ENCODE results near the gene FBXO15. TPM values are rescaled to one million over a fixed set of nuclear protein-coding genes. Genes with fewer than 3 reads are reported as not detected.

FBXO15 gene
- total RNA-seq, 2 experiments from 2014 or later, result 3.0 to 3.8 TPM

- H3K36me3 Mint-ChIP-seq, result no peaks in the 10 kb centered on the region
- peaks cover 35% of the 10 kb centered on the region for H3K4me1 Mint-ChIP-seq
- no peak overlapping the region for H3K4me3 Mint-ChIP-seq
- H3K27me3 Mint-ChIP-seq, result peaks cover 3% of the 10 kb centered on the region
- DNase-seq, result no peak
- H3K9me3 Mint-ChIP-seq, result no peaks in the 10 kb centered on the region
- no peak overlapping the region for H3K27ac Mint-ChIP-seq
Measured at GRCh38 chr18:74068296-74068695, 79.3 kb downstream of the FBXO15 start.

DNA sequence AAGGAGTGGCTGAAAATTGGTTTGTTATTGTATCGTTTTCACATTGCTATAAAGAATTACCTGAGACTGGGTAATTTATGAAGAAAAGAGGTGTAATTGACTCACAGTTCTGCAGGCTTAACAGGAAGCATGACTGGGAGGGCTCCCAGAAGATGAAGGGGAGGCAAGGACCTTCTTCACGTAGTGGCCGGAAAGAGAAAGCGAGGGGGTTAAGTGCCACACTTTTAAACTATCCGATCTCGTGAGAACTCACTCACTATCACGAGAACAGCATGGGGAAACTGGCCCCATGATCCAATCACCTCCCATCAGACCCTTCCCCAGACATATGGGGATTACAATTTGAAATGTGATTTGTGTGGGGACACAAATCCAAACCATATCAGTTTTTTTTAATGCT lies 81.6 kb downstream of the FBXO15 start:
- Mint-ChIP-seq H3K36me3 (no peaks in the 10 kb centered on the region), H3K27ac (peak overlapping the region; percentile 81), H3K27me3 (peaks cover 3% of the 10 kb centered on the region), H3K9me3 (no peaks in the 10 kb centered on the region), H3K4me3 (peak overlapping the region; percentile 81), H3K4me1 (peaks cover 45% of the 10 kb centered on the region)
- peak; percentile 25 for DNase-seq

DNA sequence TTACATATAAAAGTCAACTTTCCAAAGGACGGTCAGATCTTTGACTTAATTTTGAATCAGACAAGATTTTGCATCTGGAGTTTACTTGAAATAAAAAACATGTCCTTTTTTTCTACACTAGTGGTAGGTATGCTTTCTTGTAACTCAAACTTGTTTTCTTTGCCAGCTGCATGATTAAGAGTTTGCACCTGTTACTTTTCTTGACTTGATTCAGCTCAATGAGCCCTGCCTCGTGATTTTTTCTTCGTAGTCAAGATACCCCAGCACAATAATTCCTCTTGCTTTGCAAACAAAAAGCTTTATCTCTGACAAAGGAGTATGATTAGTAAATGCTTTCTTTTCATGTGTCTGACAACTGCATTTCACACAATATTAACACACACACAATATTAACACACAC lies 82.3 kb downstream of the FBXO15 start:
- no peaks in the 10 kb centered on the region for H3K36me3 Mint-ChIP-seq
- DNase-seq, result no peak
- no peaks in the 10 kb centered on the region for H3K9me3 Mint-ChIP-seq
- H3K27me3 Mint-ChIP-seq, result peaks cover 3% of the 10 kb centered on the region
- peak overlapping the region; percentile 81 for H3K27ac Mint-ChIP-seq
- peaks cover 45% of the 10 kb centered on the region for H3K4me1 Mint-ChIP-seq
- H3K4me3 Mint-ChIP-seq, result peak overlapping the region; percentile 81

GRCh38 chr18:74064510-74064909 lies 83.1 kb downstream of the FBXO15 start:
- Mint-ChIP-seq H3K36me3 (no peaks in the 10 kb centered on the region), H3K9me3 (no peaks in the 10 kb centered on the region), H3K27me3 (peaks cover 3% of the 10 kb centered on the region), H3K4me3 (peak overlapping the region; percentile 81), H3K4me1 (peaks cover 45% of the 10 kb centered on the region), H3K27ac (peak overlapping the region; percentile 81)
- DNase-seq, result peak; percentile 67

DNA sequence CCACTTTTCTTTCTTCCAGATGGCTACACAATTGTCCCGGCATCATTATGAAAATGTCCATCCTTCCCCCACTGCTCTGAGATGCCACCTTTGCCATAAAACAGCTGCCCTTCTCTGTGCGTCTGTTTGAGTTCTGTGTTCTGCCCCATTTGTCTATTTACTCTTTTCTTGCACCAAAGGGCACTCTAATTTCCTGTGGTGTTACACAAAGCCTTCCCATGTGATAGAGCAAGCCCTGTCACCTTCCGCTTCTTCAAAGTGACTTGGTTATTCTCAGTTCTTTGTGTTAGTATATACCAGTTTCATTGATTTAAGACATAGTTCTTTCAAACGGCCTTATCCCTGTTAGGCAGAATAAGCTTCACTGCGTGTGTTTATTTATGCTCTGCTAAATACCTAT lies 84.1 kb downstream of the FBXO15 start:
- no peak for DNase-seq
- H3K4me3 Mint-ChIP-seq, result peak overlapping the region; percentile 81
- no peaks in the 10 kb centered on the region for H3K9me3 Mint-ChIP-seq
- H3K36me3 Mint-ChIP-seq, result no peaks in the 10 kb centered on the region
- peaks cover 45% of the 10 kb centered on the region for H3K4me1 Mint-ChIP-seq
- H3K27ac Mint-ChIP-seq, result peak overlapping the region; percentile 81
- no peaks in the 10 kb centered on the region for H3K27me3 Mint-ChIP-seq

DNA sequence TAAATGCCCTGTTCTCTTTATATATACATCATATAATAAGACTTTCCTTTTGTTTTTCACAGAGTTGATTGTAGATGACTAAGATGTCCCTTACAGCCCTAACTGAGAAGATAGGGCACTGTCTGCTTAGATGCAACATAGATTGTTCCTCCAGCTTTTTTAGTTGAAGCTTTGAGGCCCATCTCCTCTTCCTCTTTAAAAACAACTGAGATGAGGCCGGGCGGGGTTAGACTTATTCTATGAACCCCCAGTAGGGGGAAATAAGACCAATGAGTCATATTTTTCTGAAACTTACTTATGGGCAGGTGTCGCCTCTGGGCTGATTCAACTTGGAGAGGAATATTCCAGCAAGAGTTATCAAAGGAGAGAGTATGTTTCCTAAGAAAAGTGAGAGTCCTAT lies 84.6 kb downstream of the FBXO15 start:
- peak; percentile 43 for DNase-seq
- peak overlapping the region; percentile 81 for H3K4me3 Mint-ChIP-seq
- H3K27ac Mint-ChIP-seq, result peak overlapping the region; percentile 81
- H3K4me1 Mint-ChIP-seq, result peaks cover 45% of the 10 kb centered on the region
- H3K36me3 Mint-ChIP-seq, result no peaks in the 10 kb centered on the region
- H3K9me3 Mint-ChIP-seq, result peaks cover under 1% of the 10 kb centered on the region
- no peaks in the 10 kb centered on the region for H3K27me3 Mint-ChIP-seq

DNA sequence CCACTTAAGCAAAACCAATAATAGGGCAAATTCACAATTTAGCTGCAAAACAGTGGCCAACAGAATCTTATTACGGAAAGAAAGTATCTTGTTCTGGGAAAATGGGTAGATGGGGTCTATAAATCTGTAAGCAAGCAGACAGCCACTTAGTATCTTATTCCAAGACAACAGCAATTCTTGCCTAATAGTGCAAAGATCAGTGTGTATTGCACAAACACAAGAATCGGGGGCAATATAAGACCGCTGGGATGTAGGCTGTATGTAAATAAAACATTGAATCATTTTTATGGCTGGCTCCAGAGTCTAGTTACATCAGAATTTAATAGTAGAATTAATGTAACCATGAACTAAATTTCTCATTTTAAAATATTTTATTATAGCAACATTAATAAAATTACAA lies 85.6 kb downstream of the FBXO15 start:
- H3K4me3 Mint-ChIP-seq, result no peak overlapping the region
- H3K4me1 Mint-ChIP-seq, result peaks cover 45% of the 10 kb centered on the region
- no peak overlapping the region for H3K27ac Mint-ChIP-seq
- DNase-seq, result no peak
- peaks cover 4% of the 10 kb centered on the region for H3K36me3 Mint-ChIP-seq
- peaks cover 1% of the 10 kb centered on the region for H3K9me3 Mint-ChIP-seq
- no peaks in the 10 kb centered on the region for H3K27me3 Mint-ChIP-seq

DNA sequence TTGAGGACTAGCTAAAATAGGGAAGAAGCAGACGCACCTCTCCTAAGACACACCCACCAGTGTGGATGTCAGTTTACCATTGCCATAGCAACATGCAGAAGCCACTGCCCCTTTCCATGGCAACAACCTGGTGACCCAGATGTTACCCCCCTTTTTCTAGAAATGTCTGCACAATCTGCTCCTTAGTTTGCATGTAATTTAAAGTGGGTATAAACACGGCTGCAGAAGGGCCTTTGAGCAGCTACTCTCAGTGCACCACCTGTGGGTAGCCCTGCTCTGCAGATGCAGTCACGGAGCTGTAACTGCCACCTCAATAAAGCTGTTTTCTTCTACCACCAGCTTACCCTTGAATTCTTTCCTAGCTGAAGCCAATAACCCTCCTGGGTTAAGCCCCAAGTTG lies 87.1 kb downstream of the FBXO15 start:
- DNase-seq, result no peak
- H3K27ac Mint-ChIP-seq, result no peak overlapping the region
- peaks cover 11% of the 10 kb centered on the region for H3K9me3 Mint-ChIP-seq
- no peak overlapping the region for H3K4me3 Mint-ChIP-seq
- peaks cover 37% of the 10 kb centered on the region for H3K4me1 Mint-ChIP-seq
- peaks cover 15% of the 10 kb centered on the region for H3K36me3 Mint-ChIP-seq
- no peaks in the 10 kb centered on the region for H3K27me3 Mint-ChIP-seq

DNA sequence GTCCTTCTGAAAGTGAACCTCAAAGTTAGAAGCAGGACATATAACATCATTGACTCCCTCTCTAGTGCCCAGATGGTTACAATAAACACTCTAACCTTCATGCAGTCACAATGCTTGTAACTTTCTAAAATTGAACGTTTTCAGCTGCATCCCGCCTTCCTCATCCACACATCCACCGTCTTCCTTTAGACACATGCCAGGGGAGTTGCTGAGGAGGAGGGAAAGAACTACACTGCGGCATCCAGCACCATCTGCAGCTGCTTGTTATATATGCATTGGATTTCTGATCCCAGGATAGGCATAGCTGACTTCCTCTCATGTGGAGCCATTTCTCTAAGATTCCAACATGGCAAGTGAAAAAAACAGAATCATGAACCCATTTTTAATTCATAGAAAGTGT lies 96.8 kb downstream of the FBXO15 start:
- no peak overlapping the region for H3K4me3 Mint-ChIP-seq
- H3K27me3 Mint-ChIP-seq, result no peaks in the 10 kb centered on the region
- H3K36me3 Mint-ChIP-seq, result peaks cover 19% of the 10 kb centered on the region
- no peak overlapping the region for H3K27ac Mint-ChIP-seq
- H3K4me1 Mint-ChIP-seq, result peaks cover 2% of the 10 kb centered on the region
- DNase-seq, result no peak
- peaks cover 15% of the 10 kb centered on the region for H3K9me3 Mint-ChIP-seq

GRCh38 chr18:74040459-74041332 lies 106.9 kb downstream of the FBXO15 start:
- no peak overlapping the region for H3K27ac Mint-ChIP-seq
- peak; percentile 75 for DNase-seq
- no peak overlapping the region for H3K4me3 Mint-ChIP-seq
- H3K36me3 Mint-ChIP-seq, result no peaks in the 10 kb centered on the region
- H3K27me3 Mint-ChIP-seq, result no peaks in the 10 kb centered on the region
- no peaks in the 10 kb centered on the region for H3K9me3 Mint-ChIP-seq
- H3K4me1 Mint-ChIP-seq, result no peaks in the 10 kb centered on the region

DNA sequence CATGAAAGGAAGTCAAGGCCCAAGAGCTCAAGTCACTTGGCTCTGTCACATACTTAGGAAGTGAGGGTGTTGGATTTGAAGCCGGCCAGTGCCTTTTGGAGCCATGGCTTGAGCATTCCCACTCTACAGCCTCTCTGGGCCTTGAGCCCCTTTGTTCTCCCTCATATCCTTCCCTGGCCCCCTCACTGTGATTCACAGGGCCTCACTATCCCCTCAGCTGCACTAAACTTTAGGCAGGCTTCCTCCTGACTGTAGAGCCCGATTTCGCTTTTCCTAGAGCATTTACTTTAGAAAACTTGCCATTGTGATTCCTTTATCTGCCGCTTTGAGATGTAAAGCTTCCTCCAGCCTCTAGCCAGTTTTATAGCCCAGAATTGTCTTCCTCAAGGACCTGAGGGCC lies 107.6 kb downstream of the FBXO15 start:
- Mint-ChIP-seq H3K9me3 (no peaks in the 10 kb centered on the region), H3K27me3 (no peaks in the 10 kb centered on the region), H3K4me1 (no peaks in the 10 kb centered on the region), H3K4me3 (no peak overlapping the region), H3K36me3 (no peaks in the 10 kb centered on the region), H3K27ac (no peak overlapping the region)
- no peak for DNase-seq

GRCh38 chr18:74029161-74029560 lies 118.5 kb downstream of the FBXO15 start:
- Mint-ChIP-seq H3K4me1 (no peaks in the 10 kb centered on the region), H3K4me3 (no peak overlapping the region), H3K27ac (no peak overlapping the region), H3K9me3 (no peaks in the 10 kb centered on the region), H3K36me3 (no peaks in the 10 kb centered on the region), H3K27me3 (peaks cover 8% of the 10 kb centered on the region)
- no peak for DNase-seq

Other genes with a start within 250 kb of the FBXO15 start
- gene TIMM21, start 689 bp upstream of the FBXO15 start, total RNA-seq, result 10 to 100 TPM; 78.1 to 79.0 TPM
- gene CYB5A, start 144.1 kb upstream of the FBXO15 start, total RNA-seq, result 10 to 100 TPM; 48.5 to 51.5 TPM
- not detected for gene C18orf63, start 168.0 kb upstream of the FBXO15 start, total RNA-seq

Measured in activated naive CD8-positive, alpha-beta T cell treated with anti-CD3 and anti-CD28 coated beads for 36 hours (primary cell).